Activated naive CD4-positive, alpha-beta T cell treated with Interleukin-2 at 50 U/mL for 16 hours (primary cell): Measurements from ENCODE around the gene IDH3B.
A peak's percentile ranks its signal among the peaks of the same experiment; 100 is the strongest.

Source experiments
- DNase-seq: peaks from one replicate; pipeline ENCODE4 v3.0.0-alpha.2; 2020

IDH3B gene

GRCh38 chr20:2655331-2656116, 8.5 kb downstream of the IDH3B start:
- no peak for DNase-seq

- no peak for DNase-seq
Measured at GRCh38 chr20:2654831-2655230, 9.2 kb downstream of the IDH3B start.

GRCh38 chr20:2654384-2654822, 9.6 kb downstream of the IDH3B start:
- no peak for DNase-seq

GRCh38 chr20:2653556-2654383, 10.2 kb downstream of the IDH3B start:
- no peak for DNase-seq

- DNase-seq, result no peak
Measured at GRCh38 chr20:2652724-2653555, 11.1 kb downstream of the IDH3B start.

- peak; percentile 95 for DNase-seq
Measured at GRCh38 chr20:2651772-2652723, 12.0 kb downstream of the IDH3B start, which contains the start of gene NOP56. Gene NOP56, plus strand, starts transcription at chr20:2652632. Its CDS starts 29 bp downstream, at chr20:2652661.

- no peak for DNase-seq
Measured at GRCh38 chr20:2643708-2644107, 20.3 kb downstream of the IDH3B start.

- DNase-seq, result no peak
Measured at GRCh38 chr20:2640899-2641298, 23.1 kb downstream of the IDH3B start.

- no peak for DNase-seq
Measured at GRCh38 chr20:2640260-2640659, 23.8 kb downstream of the IDH3B start.

- DNase-seq, result no peak
Measured at GRCh38 chr20:2637246-2637645, 26.8 kb downstream of the IDH3B start.

GRCh38 chr20:2633381-2633780, 30.6 kb downstream of the IDH3B start:
- DNase-seq, result no peak

- no peak for DNase-seq
Measured at GRCh38 chr20:2631228-2631627, 32.8 kb downstream of the IDH3B start.

- no peak for DNase-seq
Measured at GRCh38 chr20:2626853-2627541, 37.0 kb downstream of the IDH3B start.

GRCh38 chr20:2625062-2625461, 39.0 kb downstream of the IDH3B start:
- no peak for DNase-seq

GRCh38 chr20:2624190-2624589, 39.8 kb downstream of the IDH3B start:
- DNase-seq, result no peak

GRCh38 chr20:2619961-2620595, 43.9 kb downstream of the IDH3B start:
- DNase-seq, result no peak

GRCh38 chr20:2619337-2619736, 44.7 kb downstream of the IDH3B start:
- DNase-seq, result no peak

- no peak for DNase-seq
Measured at GRCh38 chr20:2618815-2619214, 45.2 kb downstream of the IDH3B start.

GRCh38 chr20:2617099-2617714, 46.8 kb downstream of the IDH3B start:
- DNase-seq, result no peak

- no peak for DNase-seq
Measured at GRCh38 chr20:2616634-2617033, 47.4 kb downstream of the IDH3B start.
